ENCODE measurements around the gene PSD2.

The PSD2 gene

DNA sequence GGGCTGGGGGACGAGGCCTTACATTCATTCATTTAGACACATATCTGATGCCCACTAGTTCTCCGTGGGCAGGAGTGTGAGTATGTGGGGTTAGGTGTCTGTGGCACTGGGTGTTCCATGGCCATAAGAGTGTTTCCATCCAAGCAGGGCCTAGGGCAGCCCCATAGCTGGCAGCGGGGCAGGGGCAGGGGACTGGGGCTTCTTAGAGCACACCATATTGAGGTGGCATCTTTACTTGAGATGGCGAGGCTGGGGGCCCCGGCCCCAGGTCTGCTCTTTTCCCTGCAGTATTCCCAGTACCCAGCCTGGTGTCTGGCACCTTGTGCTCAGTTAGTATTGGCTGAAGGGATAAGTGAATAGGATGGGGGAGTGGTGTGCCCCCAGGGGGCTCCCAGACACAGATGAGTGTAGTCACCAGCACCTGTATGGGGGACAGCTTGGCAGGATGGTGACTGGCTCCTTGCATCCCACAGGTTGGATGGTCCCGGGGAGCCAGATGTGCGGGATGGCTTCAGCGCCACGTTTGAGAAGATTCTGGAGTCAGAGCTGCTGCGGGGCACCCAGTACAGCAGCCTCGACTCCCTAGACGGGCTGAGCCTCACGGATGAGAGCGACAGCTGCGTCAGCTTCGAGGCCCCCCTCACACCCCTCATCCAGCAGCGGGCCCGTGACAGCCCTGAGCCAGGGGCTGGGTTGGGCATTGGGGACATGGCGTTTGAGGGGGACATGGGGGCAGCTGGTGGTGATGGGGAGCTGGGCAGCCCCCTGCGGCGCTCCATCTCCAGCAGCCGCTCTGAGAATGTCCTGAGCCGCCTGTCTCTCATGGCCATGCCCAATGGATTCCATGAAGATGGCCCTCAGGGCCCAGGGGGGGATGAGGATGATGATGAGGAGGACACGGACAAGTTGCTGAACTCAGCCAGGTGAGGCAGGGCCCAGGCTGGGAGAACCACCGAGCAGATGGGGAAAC is 17.5 kb downstream of the PSD2 start:
- DNase-seq = no peak

- DNase-seq = no peak
These were observed 18.6 kb downstream of the PSD2 start for GRCh38 chr5:139814191-139814601.

- no peak for DNase-seq
These were observed 19.2 kb downstream of the PSD2 start for GRCh38 chr5:139814704-139815280.

DNA sequence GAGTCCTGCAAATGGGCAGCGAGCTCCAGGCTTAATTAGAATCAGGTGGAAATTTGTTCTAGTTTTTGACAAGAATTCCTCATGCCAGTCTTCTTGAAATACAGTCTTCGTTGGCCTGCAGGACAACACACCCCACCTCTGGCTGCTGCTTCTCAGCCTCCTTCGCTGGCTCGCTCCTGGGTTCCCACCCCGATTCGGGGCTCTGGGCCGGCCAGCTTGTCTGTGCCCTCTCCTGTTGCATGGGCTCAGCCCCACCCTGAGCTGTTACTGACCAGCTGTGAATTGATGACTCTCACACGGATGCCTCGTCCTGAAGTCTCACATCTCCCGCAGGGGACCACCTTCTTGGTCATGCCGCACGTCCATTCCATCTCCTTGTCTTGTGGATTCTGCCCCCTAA is 21.0 kb downstream of the PSD2 start:
- DNase-seq = no peak

- no peak for DNase-seq
These were observed 21.8 kb downstream of the PSD2 start for GRCh38 chr5:139817362-139817761.

- DNase-seq = no peak
These were observed 22.4 kb downstream of the PSD2 start for GRCh38 chr5:139817970-139818369.

DNA sequence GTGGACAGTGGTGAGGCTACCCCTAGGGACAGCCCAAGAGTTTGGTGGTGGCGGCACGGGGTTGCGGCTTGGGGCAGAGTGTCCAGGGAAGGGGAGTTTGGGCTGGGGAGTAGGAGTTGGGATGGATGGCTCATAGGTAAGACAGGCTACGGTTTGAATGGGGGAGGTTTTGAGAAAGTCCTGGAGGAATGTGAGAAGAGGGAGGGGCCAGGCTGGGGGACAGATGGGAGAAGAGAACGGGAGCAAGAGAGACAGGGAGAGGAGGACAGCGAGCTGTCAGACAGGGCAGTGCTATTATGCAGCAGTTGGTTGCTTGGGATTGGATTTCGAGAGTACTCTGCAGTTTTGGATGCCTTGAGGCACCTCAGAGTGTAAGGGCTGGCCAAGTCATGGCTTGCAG is 24.5 kb downstream of the PSD2 start:
- DNase-seq = no peak

DNA sequence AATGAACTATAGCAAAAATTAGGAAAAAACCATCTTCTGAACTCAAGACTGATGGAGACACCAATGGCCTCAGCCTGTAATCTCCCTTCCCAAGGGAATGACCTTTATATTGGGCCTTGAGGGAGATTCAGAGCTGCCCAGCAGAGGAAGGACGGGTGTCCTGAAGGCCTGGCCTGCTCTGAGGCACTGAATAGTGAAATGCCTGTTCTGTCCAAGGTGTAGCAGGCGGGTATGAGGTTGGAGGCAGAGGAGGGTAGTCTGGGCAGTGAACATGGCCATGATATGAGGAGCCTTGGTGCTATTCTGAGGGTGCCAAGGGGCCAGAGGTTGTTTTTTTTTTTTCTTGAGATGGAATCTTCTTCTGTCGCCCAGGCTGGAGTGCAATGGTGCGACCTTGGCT is 25.0 kb downstream of the PSD2 start:
- no peak for DNase-seq

- DNase-seq = no peak
These were observed 26.4 kb downstream of the PSD2 start for GRCh38 chr5:139821806-139822552.

GRCh38 chr5:139822553-139823425 is 27.2 kb downstream of the PSD2 start:
- DNase-seq = no peak

GRCh38 chr5:139823757-139824355 is 28.2 kb downstream of the PSD2 start:
- DNase-seq = no peak

- DNase-seq = no peak
These were observed 30.1 kb downstream of the PSD2 start for GRCh38 chr5:139825690-139826089.

DNA sequence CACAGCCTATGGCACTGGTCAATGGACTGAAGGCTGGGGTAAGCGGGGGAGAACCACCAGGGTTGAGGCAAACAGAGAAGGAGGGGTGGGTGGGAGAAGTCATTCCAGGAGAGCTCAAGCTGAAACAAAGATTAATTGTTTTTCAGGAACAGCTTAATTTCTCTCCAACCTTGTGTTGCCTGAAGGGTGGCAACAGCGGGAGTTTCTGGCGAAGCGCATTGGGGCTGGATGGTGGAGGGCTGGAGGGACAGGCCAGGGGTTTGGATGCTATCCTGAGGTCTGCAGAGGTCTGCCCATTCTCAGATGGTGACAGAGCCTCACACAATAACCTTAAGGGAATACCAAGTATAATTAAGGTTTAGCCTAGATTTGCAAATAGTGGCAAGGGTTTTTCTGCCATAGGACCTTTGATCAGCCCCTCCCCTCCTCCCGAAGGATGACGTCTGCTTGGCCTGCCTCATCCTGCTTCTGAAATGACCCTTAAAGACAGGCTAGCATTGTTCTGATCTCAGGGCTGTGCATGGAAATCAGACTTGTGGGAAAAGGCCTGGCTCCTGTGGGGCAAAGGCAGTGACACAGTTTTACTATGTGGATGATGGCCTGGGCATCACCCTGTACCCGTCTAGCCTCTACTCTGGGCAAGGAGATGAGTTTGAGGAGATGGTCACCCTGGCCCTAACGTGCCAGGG is 32.7 kb downstream of the PSD2 start:
- DNase-seq = no peak

DNA sequence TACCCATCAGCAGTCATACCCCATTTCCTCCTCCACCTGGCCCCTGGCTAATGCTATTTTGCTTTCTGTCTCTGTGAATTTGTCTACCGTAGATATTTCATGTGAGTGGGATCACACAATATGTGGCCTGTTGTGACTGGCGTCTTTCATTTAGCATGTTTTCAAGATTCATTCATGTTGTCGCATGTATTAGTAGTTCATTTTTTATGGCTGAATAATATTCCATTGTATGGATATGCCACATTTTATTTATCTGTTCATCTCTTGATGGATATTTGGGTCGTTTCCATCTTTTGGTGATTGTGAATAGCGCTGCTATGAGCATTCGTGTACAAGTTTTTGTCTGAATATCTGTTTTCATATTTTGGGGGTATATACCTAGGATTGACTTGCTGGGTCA is 33.9 kb downstream of the PSD2 start:
- no peak for DNase-seq

- no peak for DNase-seq
These were observed 36.0 kb downstream of the PSD2 start for GRCh38 chr5:139831624-139832023.

GRCh38 chr5:139833525-139833924 is 37.9 kb downstream of the PSD2 start:
- no peak for DNase-seq

GRCh38 chr5:139835656-139836055 is 40.0 kb downstream of the PSD2 start:
- no peak for DNase-seq

DNA sequence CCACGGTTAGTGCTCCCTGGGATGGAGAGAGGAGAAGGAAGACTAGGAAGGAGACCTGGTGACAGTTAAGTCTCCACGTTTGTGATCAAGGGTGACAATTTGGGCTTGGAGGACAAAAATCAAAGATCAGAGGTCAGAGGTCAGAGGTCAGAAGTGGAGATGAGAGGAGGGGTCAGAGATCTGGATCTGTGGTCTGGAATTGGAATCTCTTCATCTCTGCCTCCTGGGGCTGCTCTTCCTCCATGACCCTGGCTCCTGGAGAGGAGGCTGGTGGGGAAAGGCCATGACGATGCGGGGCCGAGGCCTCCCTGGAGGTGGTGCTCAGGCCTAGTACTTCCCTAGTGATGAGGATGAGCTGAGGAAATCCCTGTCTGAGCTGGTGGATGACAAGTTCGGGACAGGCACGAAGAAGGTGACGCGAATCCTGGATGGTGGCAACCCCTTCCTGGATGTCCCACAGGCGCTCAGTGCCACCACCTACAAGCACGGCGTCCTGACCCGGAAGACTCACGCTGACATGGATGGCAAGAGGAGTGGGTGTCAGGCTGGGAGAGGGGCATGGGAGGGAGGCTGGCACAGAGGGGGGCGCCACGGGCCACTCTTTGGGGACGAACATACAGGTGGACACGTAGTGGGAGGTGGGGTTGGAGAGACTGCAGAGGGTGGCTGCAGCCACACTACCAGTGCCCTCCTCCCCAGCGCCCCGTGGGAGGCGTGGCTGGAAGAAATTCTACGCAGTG is 41.0 kb downstream of the PSD2 start:
- no peak for DNase-seq

DNA sequence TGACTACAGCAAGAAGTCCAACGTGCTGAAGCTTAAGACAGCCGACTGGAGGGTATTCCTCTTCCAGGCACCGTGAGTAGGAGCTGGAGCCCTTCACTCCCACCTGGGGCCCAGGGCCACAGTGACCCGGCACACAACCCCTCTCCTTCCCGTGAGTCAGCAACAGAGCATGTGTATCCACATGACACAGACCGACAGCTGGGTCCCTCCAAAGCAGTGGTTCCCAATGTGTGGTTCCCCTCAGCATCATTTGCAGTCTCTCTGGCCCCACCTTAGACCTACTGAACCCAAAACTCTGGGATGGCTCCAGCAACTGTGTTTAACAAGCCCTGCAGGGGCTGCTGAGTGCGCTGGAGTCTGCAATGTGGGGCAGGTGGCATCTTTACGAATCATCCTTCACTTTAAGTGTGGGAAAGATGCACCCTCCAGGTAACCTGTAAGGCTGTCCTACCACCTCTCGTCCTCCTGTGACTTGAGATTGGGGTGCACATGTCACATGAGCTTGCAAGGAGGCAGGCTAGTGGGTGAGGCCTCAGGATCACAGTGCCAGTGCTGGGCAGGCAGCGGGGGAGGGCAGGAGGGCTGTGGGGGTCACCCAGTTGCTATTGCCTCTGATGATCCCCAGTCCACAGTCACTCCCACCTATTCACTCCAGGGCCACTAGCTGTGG is 42.2 kb downstream of the PSD2 start:
- DNase-seq = no peak

Data from suppressor macrophage treated with lipopolysaccharide for 4 hours (primary cell).